ENCODE measurements around the gene SUCLG2.

SUCLG2 gene

DNA sequence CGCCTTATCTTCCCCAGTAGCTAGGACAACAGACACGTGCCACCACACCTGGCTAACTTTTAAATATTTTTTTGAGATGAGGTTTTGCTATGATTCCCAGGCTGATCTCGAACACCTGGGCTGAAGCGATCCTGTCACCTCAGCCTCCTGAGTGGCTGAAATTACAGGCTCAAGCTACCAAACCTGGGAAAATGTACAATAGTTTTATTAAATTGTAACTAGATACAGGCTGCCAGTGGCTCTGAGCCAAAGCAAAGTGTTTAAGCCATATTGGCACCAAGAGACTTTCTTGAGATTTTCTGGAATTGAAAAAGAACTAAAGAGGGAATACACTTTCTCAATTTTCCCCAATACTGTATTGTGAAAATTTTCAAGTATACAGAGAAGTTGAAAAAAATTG lies 204.3 kb downstream of the SUCLG2 start:
- H3K79me2 ChIP-seq (ENCODE audit: control insufficient read depth, low read length) = no peaks in the 10 kb centered on the region
- TF ChIP-seq, protein P1, sequence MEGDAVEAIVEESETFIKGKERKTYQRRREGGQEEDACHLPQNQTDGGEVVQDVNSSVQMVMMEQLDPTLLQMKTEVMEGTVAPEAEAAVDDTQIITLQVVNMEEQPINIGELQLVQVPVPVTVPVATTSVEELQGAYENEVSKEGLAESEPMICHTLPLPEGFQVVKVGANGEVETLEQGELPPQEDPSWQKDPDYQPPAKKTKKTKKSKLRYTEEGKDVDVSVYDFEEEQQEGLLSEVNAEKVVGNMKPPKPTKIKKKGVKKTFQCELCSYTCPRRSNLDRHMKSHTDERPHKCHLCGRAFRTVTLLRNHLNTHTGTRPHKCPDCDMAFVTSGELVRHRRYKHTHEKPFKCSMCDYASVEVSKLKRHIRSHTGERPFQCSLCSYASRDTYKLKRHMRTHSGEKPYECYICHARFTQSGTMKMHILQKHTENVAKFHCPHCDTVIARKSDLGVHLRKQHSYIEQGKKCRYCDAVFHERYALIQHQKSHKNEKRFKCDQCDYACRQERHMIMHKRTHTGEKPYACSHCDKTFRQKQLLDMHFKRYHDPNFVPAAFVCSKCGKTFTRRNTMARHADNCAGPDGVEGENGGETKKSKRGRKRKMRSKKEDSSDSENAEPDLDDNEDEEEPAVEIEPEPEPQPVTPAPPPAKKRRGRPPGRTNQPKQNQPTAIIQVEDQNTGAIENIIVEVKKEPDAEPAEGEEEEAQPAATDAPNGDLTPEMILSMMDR (IDR thresholded peaks at IDR 0.05; ENCODE audit: low read depth, low read length, poor library complexity, severe bottlenecking) = no peak
- no peak for TF ChIP-seq EZH2phosphoT487 (IDR thresholded peaks at IDR 0.05; ENCODE audit: borderline replicate concordance, low read length)

DNA sequence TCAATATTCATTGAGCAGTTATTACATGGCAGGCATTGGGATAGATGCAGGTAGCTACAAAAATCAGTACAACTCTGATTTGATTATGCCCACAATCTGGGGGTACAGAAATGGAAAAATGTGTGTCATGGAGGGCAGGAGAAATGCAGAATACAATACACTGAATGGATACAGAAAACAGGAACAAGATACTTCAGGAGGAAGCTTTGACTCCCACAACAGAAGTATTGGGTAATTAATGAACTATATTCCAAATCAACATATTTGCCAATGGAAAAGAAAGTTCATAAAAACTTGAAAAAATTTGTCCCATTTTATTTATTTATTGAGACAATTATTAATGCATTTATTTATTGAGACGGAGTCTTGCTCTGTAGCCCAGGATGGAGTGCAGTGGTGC lies 207.0 kb downstream of the SUCLG2 start:
- H3K9me2 ChIP-seq (replicated peaks; ENCODE audit: control insufficient read depth, low read length) = no peaks in the 10 kb centered on the region
- no peak overlapping the region for H3K27ac ChIP-seq (ENCODE audit: low read depth, low read length)
- no peaks in the 10 kb centered on the region for H4K20me1 ChIP-seq (ENCODE audit: control insufficient read depth, insufficient read depth, low read depth, low read length)
- H3K9me3 ChIP-seq (ENCODE audit: control insufficient read depth, insufficient read depth, low read length) = no peaks in the 10 kb centered on the region
- no peak overlapping the region for H3K4me2 ChIP-seq (ENCODE audit: low read length)
- TF ChIP-seq, protein P1 (IDR thresholded peaks at IDR 0.05; ENCODE audit: low read depth, low read length, poor library complexity, severe bottlenecking) = no peak
- TF ChIP-seq EZH2phosphoT487 (IDR thresholded peaks at IDR 0.05; ENCODE audit: borderline replicate concordance, low read length) = no peak
- no peaks in the 10 kb centered on the region for H3K36me3 ChIP-seq (ENCODE audit: control insufficient read depth, low read length)
- no peak overlapping the region for H3K4me3 ChIP-seq (ENCODE audit: low read length)
- H3K4me1 ChIP-seq (ENCODE audit: control insufficient read depth, low read length) = no peaks in the 10 kb centered on the region
- H3K79me2 ChIP-seq (ENCODE audit: control insufficient read depth, low read length) = no peaks in the 10 kb centered on the region
- H3K27me3 ChIP-seq (ENCODE audit: control insufficient read depth, low read length) = no peaks in the 10 kb centered on the region
- no peaks in the 10 kb centered on the region for H3F3A ChIP-seq (ENCODE audit: control insufficient read depth, insufficient read depth)

More for the DNA sequence above, 204.3 kb downstream of the SUCLG2 start:
- Histone ChIP-seq H3F3A (ENCODE audit: control insufficient read depth, insufficient read depth) (no peaks in the 10 kb centered on the region), H3K4me2 (ENCODE audit: low read length) (no peak overlapping the region), H3K9me3 (ENCODE audit: control insufficient read depth, insufficient read depth, low read length) (no peaks in the 10 kb centered on the region), H3K36me3 (ENCODE audit: control insufficient read depth, low read length) (no peaks in the 10 kb centered on the region), H3K27ac (ENCODE audit: low read depth, low read length) (no peak overlapping the region), H3K4me3 (ENCODE audit: low read length) (no peak overlapping the region), H3K27me3 (ENCODE audit: control insufficient read depth, low read length) (no peaks in the 10 kb centered on the region), H4K20me1 (ENCODE audit: control insufficient read depth, insufficient read depth, low read depth, low read length) (no peaks in the 10 kb centered on the region), H3K9me2 (replicated peaks; ENCODE audit: control insufficient read depth, low read length) (no peaks in the 10 kb centered on the region), H3K4me1 (ENCODE audit: control insufficient read depth, low read length) (no peaks in the 10 kb centered on the region)

DNA sequence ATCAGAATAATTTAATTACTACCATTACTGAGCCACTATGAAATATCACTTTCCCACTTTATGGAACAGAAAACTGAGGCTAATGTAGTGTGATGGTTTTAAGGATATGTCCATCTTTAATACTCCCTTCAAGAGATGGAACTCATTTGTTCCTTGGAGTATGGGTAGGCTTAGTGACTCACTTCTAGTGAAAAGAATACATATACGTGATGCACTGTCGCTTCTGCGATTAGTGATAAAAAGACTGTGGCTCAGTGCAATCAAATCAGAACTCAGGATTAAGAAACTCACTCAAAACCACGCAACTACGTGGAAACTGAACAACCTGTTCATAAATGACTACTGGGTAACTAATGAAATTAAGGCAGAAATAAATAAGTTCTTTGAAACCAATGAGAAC lies 216.6 kb downstream of the SUCLG2 start:
- H3K27me3 ChIP-seq (ENCODE audit: control insufficient read depth, low read length) = no peaks in the 10 kb centered on the region
- H3K9me3 ChIP-seq (ENCODE audit: control insufficient read depth, insufficient read depth, low read length) = no peaks in the 10 kb centered on the region
- H3K4me1 ChIP-seq (ENCODE audit: control insufficient read depth, low read length) = peaks cover 13% of the 10 kb centered on the region
- no peaks in the 10 kb centered on the region for H3K36me3 ChIP-seq (ENCODE audit: control insufficient read depth, low read length)
- H3K4me3 ChIP-seq (ENCODE audit: low read length) = no peak overlapping the region
- H3K4me2 ChIP-seq (ENCODE audit: low read length) = no peak overlapping the region
- no peak overlapping the region for H3K27ac ChIP-seq (ENCODE audit: low read depth, low read length)
- no peaks in the 10 kb centered on the region for H4K20me1 ChIP-seq (ENCODE audit: control insufficient read depth, insufficient read depth, low read depth, low read length)
- no peaks in the 10 kb centered on the region for H3F3A ChIP-seq (ENCODE audit: control insufficient read depth, insufficient read depth)
- TF ChIP-seq, protein P1 (IDR thresholded peaks at IDR 0.05; ENCODE audit: low read depth, low read length, poor library complexity, severe bottlenecking) = no peak
- H3K79me2 ChIP-seq (ENCODE audit: control insufficient read depth, low read length) = no peaks in the 10 kb centered on the region
- no peaks in the 10 kb centered on the region for H3K9me2 ChIP-seq (replicated peaks; ENCODE audit: control insufficient read depth, low read length)

DNA sequence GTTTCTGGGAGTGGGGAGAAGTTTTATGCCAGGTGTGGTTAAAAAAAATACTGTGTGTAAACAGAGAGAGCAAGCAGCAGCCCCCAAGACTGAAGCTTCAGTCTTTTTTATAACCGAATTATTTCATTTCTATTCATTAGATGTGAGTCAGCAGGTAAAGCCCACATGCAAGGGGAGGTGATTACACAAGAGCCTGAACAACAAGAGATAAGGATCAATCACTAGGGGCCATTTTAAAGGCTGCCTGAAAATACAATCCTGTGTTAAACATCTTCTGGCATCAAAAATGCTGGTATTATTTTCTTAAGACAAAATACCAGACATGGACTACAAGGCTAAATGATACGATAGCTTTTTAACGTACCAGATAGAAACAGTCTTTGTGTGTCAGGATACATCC lies 217.3 kb downstream of the SUCLG2 start:
- H3K4me3 ChIP-seq (ENCODE audit: low read length) = no peak overlapping the region
- no peaks in the 10 kb centered on the region for H4K20me1 ChIP-seq (ENCODE audit: control insufficient read depth, insufficient read depth, low read depth, low read length)
- H3K4me1 ChIP-seq (ENCODE audit: control insufficient read depth, low read length) = peaks cover 13% of the 10 kb centered on the region
- no peaks in the 10 kb centered on the region for H3K36me3 ChIP-seq (ENCODE audit: control insufficient read depth, low read length)
- no peaks in the 10 kb centered on the region for H3K9me2 ChIP-seq (replicated peaks; ENCODE audit: control insufficient read depth, low read length)
- TF ChIP-seq, protein P1 (IDR thresholded peaks at IDR 0.05; ENCODE audit: low read depth, low read length, poor library complexity, severe bottlenecking) = no peak
- no peak for TF ChIP-seq EZH2phosphoT487 (IDR thresholded peaks at IDR 0.05; ENCODE audit: borderline replicate concordance, low read length)
- H3K9me3 ChIP-seq (ENCODE audit: control insufficient read depth, insufficient read depth, low read length) = no peaks in the 10 kb centered on the region
- no peaks in the 10 kb centered on the region for H3F3A ChIP-seq (ENCODE audit: control insufficient read depth, insufficient read depth)
- no peak overlapping the region for H3K27ac ChIP-seq (ENCODE audit: low read depth, low read length)
- no peaks in the 10 kb centered on the region for H3K79me2 ChIP-seq (ENCODE audit: control insufficient read depth, low read length)
- H3K4me2 ChIP-seq (ENCODE audit: low read length) = no peak overlapping the region
- no peaks in the 10 kb centered on the region for H3K27me3 ChIP-seq (ENCODE audit: control insufficient read depth, low read length)

All from DOHH2 (cell line).